GM12874 (cell line): ENCODE results near the gene CHID1.

Experiments used
- CTCF ChIP-seq: IDR thresholded peaks from 2 replicates; pipeline ENCODE4 v1.5.1; 2011; ENCODE audit warnings: low read depth, mild to moderate bottlenecking, control low read depth, low read length, moderate library complexity; ENCODE audit not compliant: insufficient read depth

The CHID1 gene

GRCh38 chr11:953512-953911, 42.9 kb upstream of the CHID1 start:
- TF ChIP-seq CTCF, result no peak

- TF ChIP-seq CTCF, result no peak
Observed at GRCh38 chr11:952406-953385, 42.1 kb upstream of the CHID1 start.

GRCh38 chr11:951507-951906, 40.9 kb upstream of the CHID1 start:
- TF ChIP-seq CTCF, result no peak

GRCh38 chr11:947744-948143, 37.1 kb upstream of the CHID1 start:
- no peak for TF ChIP-seq CTCF

GRCh38 chr11:945986-946385, 35.4 kb upstream of the CHID1 start:
- TF ChIP-seq CTCF, result no peak

- TF ChIP-seq CTCF, result no peak
Observed at GRCh38 chr11:944711-945470, 34.3 kb upstream of the CHID1 start.

- TF ChIP-seq CTCF, result no peak
Observed at GRCh38 chr11:942823-943222, 32.2 kb upstream of the CHID1 start.
